Loucy (cell line): ENCODE results near the gene TEAD4.

Experiments
- H2AFZ ChIP-seq: fragments of 200-600 bp; sonication (generic); 2 replicates; pipeline ENCODE4 v1.6.0; 2016; ENCODE audit warnings: antibody characterized with exemption, mild to moderate bottlenecking, low read length, moderate library complexity
- H3F3A ChIP-seq: fragments of 200-600 bp; 2 replicates; pipeline ENCODE4 v1.6.0; 2016; ENCODE audit warnings: antibody characterized with exemption, low read depth, mild to moderate bottlenecking
- H3K27me3 ChIP-seq: fragments of 200-600 bp; sonication (generic); 2 replicates; pipeline ENCODE4 v1.6.1; 2014; ENCODE audit warnings: low read length, mild to moderate bottlenecking; ENCODE audit not compliant: insufficient read depth, poor library complexity, severe bottlenecking
- H3K36me3 ChIP-seq: fragments of 200-600 bp; sonication (generic); 2 replicates; pipeline ENCODE4 v1.6.1; 2016; ENCODE audit warnings: low read length; ENCODE audit not compliant: insufficient read depth
- H3K4me1 ChIP-seq: fragments of 200-600 bp; sonication (generic); 2 replicates; pipeline ENCODE4 v1.5.1; 2014; ENCODE audit warnings: low read length, mild to moderate bottlenecking; ENCODE audit not compliant: insufficient read depth, poor library complexity, severe bottlenecking
- H3K4me2 ChIP-seq: fragments of 200-600 bp; sonication (generic); 2 replicates; pipeline ENCODE4 v1.6.0; 2014; ENCODE audit warnings: antibody characterized with exemption, low read length, low read depth, mild to moderate bottlenecking; ENCODE audit not compliant: poor library complexity, severe bottlenecking
- H3K4me3 ChIP-seq: fragments of 200-600 bp; sonication (generic); 2 replicates; pipeline ENCODE4 v1.5.1; 2014; ENCODE audit warnings: low read length, mild to moderate bottlenecking, mixed read lengths; ENCODE audit not compliant: poor library complexity, severe bottlenecking
- H3K79me2 ChIP-seq: fragments of 200-600 bp; sonication (generic); 2 replicates; pipeline ENCODE4 v1.6.1; 2014; ENCODE audit warnings: low read length; ENCODE audit not compliant: insufficient read depth
- H3K9ac ChIP-seq: fragments of 200-600 bp; sonication (generic); 2 replicates; pipeline ENCODE4 v1.6.0; 2014; ENCODE audit warnings: mild to moderate bottlenecking, low read depth, low read length, moderate library complexity; ENCODE audit not compliant: poor library complexity, severe bottlenecking
- H3K9me2 ChIP-seq: fragments of 200-600 bp; sonication (generic); replicated peaks from 2 replicates; pipeline ENCODE4 v1.6.1; 2016; ENCODE audit warnings: low read depth, low read length, mixed read lengths
- H3K9me3 ChIP-seq: fragments of 200-600 bp; sonication (generic); 2 replicates; pipeline ENCODE4 v1.6.1; 2014; ENCODE audit warnings: mild to moderate bottlenecking, antibody characterized with exemption, low read length, low read depth; ENCODE audit not compliant: insufficient read depth
- H4K20me1 ChIP-seq: fragments of 200-600 bp; sonication (generic); 2 replicates; pipeline ENCODE4 v1.6.0; 2014; ENCODE audit warnings: antibody characterized with exemption, low read length, mild to moderate bottlenecking; ENCODE audit not compliant: insufficient read depth, poor library complexity, severe bottlenecking
- EZH2phosphoT487 ChIP-seq: fragments of 200-600 bp; IDR thresholded peaks from 2 replicates; pipeline ENCODE4 v1.6.1; 2018; ENCODE audit warnings: antibody characterized with exemption, mild to moderate bottlenecking, moderate library complexity, borderline replicate concordance
- TF ChIP-seq, protein P1 (sequence below): fragments of 200-600 bp; sonication (generic); conservative IDR thresholded peaks from 2 replicates; pipeline ENCODE4 v1.5.1; 2014; ENCODE audit warnings: mild to moderate bottlenecking, antibody characterized with exemption, low read length

TEAD4 gene

DNA sequence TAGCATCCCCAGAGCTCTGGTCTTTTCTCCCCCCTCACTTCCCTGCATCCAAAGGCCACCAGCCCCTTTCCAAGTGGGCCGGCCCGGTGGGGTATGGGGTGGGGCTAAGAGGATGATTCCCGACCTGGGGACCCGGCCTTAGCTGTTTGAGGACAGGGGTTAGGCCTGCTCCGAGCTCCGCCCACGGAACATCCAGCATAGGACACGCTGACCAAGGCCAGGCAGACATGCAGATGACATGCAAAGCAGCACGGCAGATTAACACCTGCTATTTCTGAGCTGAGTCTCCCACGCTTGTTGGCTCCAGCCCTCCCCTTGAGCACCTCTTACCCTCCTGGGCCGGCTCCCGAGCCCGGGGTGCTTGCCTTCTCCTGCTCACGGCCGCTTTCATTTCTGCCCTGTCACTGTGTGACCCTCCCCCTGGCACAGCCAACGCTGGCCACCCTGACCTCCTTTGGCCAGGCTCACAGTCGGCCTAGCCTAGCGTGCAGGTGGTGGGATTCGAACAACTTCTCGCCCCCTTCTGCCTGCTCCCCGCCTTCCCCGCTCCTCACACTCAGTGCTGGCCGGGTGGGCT is 40.2 kb downstream of the TEAD4 start:
- no peak overlapping the region for H3K9ac ChIP-seq
- no peaks in the 10 kb centered on the region for H3K9me3 ChIP-seq
- H3K79me2 ChIP-seq, result no peaks in the 10 kb centered on the region
- no peak overlapping the region for H2AFZ ChIP-seq
- H3K27me3 ChIP-seq, result no peaks in the 10 kb centered on the region
- H3K4me2 ChIP-seq, result no peak overlapping the region
- H4K20me1 ChIP-seq, result no peaks in the 10 kb centered on the region
- H3K4me1 ChIP-seq, result no peaks in the 10 kb centered on the region
- H3F3A ChIP-seq, result no peaks in the 10 kb centered on the region
- no peak overlapping the region for H3K4me3 ChIP-seq
- H3K9me2 ChIP-seq, result no peaks in the 10 kb centered on the region
- no peaks in the 10 kb centered on the region for H3K36me3 ChIP-seq
- TF ChIP-seq, protein P1, sequence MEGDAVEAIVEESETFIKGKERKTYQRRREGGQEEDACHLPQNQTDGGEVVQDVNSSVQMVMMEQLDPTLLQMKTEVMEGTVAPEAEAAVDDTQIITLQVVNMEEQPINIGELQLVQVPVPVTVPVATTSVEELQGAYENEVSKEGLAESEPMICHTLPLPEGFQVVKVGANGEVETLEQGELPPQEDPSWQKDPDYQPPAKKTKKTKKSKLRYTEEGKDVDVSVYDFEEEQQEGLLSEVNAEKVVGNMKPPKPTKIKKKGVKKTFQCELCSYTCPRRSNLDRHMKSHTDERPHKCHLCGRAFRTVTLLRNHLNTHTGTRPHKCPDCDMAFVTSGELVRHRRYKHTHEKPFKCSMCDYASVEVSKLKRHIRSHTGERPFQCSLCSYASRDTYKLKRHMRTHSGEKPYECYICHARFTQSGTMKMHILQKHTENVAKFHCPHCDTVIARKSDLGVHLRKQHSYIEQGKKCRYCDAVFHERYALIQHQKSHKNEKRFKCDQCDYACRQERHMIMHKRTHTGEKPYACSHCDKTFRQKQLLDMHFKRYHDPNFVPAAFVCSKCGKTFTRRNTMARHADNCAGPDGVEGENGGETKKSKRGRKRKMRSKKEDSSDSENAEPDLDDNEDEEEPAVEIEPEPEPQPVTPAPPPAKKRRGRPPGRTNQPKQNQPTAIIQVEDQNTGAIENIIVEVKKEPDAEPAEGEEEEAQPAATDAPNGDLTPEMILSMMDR, result no peak
- TF ChIP-seq EZH2phosphoT487, result no peak

DNA sequence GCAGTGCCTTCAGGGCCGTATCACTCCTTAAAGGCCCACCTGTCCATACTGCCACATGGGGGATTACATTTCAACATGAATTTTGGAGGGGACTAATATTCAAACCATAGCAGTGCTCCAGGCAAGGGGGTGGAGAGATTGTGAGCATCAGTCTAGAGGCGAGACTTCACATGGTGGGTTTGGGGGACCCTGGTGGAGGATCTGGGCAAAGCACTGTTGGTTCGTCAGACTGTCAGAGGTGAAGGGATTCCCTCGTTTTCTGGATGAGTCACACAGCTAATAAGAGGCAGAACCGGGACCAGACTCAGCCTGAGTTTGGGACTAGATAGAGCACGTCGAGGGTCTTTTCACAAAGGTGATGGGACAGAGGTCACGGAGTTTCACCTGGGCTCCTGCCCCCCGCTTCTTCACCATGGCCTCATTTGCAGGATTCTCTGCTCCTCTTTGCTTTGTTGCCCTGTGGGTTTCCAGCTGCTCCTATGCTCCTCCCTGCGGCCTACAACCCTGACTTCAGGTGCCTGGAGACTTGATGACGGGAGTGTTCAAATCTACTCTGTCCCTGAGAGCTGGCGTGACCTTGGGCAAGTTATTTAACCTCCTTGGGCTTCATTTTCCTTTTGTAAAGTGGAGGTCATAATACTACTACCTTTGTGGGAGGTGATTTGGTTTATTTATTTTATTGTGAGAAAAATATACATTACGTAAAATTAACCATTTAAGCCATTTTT is 41.5 kb downstream of the TEAD4 start:
- Histone ChIP-seq H3K9me2 (no peaks in the 10 kb centered on the region), H3K36me3 (no peaks in the 10 kb centered on the region), H2AFZ (no peak overlapping the region), H3K79me2 (no peaks in the 10 kb centered on the region), H3K27me3 (no peaks in the 10 kb centered on the region), H3K4me1 (no peaks in the 10 kb centered on the region), H3F3A (no peaks in the 10 kb centered on the region), H3K4me3 (no peak overlapping the region), H3K9ac (no peak overlapping the region), H3K4me2 (no peak overlapping the region), H3K9me3 (no peaks in the 10 kb centered on the region), H4K20me1 (no peaks in the 10 kb centered on the region)
- TF ChIP-seq EZH2phosphoT487, result no peak
- TF ChIP-seq, protein P1, result no peak; the same call in 1 of the 2 replicates

DNA sequence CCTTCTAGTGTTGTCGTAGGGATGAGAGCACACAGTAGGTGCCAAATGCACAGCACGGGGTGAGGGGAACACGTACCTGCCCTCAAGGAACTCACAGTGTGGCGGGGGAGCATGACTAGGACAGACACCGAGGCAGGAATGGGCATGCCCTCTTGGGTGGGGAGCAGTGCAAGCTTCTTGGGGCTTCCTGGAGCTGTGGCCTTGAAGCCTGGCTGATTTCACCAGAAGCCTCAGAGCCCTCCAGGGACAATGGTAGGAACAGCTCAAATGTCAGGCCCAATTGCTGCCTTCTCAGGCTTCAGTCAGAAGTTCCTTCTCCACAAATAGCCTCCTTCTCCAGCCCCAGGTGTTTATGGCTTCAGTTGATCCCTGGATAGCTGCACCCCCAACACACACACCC is 43.4 kb downstream of the TEAD4 start:
- Histone ChIP-seq H3K9ac (no peak overlapping the region), H3F3A (no peaks in the 10 kb centered on the region), H3K9me2 (no peaks in the 10 kb centered on the region), H3K79me2 (no peaks in the 10 kb centered on the region), H3K4me3 (no peak overlapping the region), H3K27me3 (no peaks in the 10 kb centered on the region), H3K4me1 (no peaks in the 10 kb centered on the region), H3K4me2 (no peak overlapping the region), H2AFZ (no peak overlapping the region), H3K9me3 (no peaks in the 10 kb centered on the region), H4K20me1 (no peaks in the 10 kb centered on the region), H3K36me3 (no peaks in the 10 kb centered on the region)
- no peak for TF ChIP-seq EZH2phosphoT487
- TF ChIP-seq, protein P1, result no peak
